ENCODE results near the gene PPM1N.

PPM1N gene

DNA sequence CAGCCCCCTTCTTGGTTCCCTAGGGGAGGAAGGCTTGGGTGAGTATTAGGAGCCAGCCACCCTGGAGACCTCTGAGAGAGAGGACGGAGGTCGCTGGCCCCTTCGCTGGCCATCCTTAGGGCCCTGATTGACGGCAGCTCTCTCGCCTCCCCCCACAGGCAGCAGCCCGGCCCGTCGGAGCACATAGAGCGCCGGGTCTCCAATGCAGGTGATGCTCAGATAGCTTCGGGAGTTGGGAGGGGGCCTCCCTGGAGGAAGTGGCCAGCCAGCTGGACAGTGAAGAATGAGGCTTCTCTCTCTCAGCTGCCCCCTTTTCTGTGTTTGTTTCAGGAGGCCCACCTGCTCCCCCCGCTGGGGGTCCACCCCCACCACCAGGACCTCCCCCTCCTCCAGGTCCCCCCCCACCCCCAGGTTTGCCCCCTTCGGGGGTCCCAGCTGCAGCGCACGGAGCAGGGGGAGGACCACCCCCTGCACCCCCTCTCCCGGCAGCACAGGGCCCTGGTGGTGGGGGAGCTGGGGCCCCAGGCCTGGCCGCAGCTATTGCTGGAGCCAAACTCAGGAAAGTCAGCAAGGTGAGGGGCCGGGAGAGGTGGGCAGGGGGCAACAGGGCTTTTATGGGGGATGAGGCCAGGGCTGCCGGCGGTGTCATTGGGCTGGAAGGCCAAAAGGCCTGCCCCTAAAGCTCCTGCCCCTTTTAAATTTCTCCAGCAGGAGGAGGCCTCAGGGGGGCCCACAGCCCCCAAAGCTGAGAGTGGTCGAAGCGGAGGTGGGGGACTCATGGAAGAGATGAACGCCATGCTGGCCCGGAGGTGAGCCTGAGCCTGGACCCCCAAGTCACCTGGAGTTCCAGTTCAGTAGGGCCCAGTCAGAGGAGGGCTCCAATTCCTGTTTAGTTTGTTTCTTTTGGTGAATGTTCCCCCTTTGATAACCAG, 24.0 kb downstream of the PPM1N start:
- Histone ChIP-seq H3K4me3 (no peak overlapping the region), H3K27ac (no peak overlapping the region)

DNA sequence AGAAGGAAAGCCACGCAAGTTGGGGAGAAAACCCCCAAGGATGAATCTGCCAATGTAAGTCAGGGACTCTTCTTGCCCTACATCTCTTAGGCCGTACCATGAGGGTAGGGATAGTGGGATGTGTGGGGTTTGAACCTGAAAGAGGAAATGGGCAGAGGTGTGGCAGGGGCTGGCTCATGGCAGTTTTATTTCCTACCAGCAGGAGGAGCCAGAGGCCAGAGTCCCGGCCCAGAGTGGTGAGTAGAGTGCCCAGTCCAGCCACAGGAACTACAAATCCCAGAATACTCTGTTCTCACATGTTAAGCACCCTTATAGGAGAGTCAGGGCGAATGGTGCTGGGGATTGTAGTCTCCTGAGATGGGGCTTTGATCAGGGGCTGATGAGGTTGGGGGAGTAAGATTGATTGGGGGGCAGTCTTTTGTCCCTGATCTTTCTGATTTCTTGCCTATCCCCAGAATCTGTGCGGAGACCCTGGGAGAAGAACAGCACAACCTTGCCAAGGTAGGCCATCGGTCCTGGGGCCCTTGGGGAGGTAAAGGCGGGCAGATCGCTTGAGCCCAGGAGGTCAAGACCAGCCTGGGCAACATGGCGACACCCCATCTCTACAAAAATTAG, 25.5 kb downstream of the PPM1N start:
- peak overlapping the region in 1 of 21 experiments; percentile 17 for H3K27ac ChIP-seq
- no peak overlapping the region for H3K4me3 ChIP-seq

DNA sequence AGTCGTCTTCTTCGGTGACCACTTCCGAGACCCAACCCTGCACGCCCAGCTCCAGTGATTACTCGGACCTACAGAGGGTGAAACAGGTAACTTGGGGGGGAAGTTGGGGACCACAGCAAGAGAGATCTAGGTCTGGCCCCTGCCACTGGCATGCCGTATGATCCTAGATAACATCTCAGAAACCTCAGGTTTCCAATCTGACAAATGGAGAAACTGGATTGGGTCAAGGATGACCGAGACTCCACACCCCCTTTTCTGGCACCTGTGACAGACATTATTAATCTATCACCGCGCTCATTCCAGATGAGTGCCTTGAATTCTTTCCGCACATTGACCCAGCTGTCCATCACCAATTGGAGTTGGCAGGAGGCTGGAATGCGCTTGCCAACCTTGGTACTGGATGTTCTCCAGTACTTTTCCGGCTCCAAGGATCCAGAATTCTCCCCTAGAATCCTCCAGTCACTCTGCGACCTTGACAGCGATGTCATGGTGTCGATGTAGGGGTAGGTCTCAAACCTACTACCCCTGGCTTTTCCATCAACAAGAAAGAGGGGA, 26.4 kb downstream of the PPM1N start:
- no peak overlapping the region for H3K4me3 ChIP-seq
- H3K27ac ChIP-seq, result no peak overlapping the region

DNA sequence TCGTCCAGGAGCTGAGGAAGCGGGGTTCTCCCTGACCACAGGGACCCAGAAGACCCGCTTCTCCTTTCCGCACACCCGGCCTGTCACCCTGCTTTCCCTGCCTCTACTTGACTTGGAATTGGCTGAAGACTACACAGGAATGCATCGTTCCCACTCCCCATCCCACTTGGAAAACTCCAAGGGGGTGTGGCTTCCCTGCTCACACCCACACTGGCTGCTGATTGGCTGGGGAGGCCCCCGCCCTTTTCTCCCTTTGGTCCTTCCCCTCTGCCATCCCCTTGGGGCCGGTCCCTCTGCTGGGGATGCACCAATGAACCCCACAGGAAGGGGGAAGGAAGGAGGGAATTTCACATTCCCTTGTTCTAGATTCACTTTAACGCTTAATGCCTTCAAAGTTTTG, 27.9 kb downstream of the PPM1N start:
- Histone ChIP-seq H3K4me3 (no peak overlapping the region), H3K27ac (no peak overlapping the region)

DNA sequence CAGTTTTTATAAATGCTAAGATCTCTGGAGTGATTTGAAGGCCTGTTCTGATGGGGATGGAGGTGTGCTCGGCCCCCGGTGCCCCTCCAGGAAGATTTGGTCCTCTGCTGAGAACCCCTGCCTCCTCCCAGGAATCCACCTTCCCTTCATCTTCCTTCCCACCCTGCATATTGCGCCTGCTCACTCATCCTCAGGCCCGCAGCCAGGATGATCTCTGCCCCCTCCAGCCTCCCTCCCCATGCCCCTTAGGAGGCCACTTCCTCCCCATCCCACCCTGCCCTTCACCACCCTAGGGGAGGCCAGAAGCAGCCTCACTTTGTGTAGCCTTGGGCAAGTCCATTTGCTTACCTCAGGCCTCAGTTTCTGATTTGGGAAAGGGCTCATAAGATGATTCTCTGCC, 28.7 kb downstream of the PPM1N start:
- no peak overlapping the region for H3K4me3 ChIP-seq
- H3K27ac ChIP-seq, result peak overlapping the region in 2 of 21 experiments; percentile 2 to 9

DNA sequence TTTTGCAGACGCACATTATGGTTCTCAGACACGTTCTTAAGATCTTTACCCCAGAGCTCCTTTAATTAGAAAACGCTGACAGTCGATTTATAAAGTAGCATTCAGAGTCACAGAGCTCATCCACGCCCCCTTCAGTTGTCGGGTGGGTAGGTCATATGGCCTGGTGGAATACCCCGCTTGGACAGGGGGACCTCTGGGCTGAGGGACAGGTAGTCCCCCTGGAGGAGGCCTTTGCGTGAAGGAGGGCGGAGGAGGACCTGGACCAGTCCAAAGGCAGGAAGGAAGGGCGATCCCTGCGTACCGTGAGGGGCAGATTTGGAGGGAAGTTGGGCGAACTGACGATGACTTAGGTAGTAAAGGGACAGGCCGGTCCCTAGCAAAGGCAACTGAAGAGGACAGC, 29.5 kb downstream of the PPM1N start:
- peak overlapping the region in 2 of 21 experiments; percentile 21 to 38 for H3K27ac ChIP-seq

DNA sequence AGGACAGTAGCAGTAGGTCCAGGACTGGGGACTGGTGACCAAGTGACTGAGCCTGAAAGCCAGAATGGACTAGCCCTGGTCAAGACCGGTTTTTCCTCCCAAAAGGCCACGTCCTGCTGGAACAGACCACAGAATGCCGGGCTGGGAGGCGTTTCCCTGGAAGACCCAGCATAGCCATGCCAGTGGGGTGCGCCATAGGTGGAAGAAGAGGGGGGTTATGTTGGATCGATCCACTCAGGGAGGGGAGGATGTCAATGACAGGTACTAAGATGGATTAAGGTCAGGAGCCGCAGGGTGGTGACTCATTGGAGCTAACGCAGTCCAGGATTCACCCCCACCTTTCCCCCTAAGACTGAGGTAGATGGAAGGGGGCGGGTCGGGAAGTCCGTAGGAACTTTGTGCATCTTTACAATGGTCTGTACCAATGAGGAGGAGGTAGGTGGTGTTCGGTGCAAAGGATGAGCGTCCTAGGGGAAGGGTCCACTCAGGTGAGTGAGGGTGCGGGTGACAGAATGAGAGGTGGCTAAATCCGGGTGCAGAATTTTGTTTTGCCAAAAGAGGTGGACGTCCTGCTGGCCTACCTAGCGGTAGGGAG, 30.0 kb downstream of the PPM1N start:
- Histone ChIP-seq H3K4me3 (peak overlapping the region in 4 of 7 experiments; percentile 18 to 40 (median 31)), H3K27ac (peak overlapping the region in 4 of 21 experiments; percentile 21 to 73 (median 54))

More for the DNA sequence above, 29.5 kb downstream of the PPM1N start:
- H3K4me3 ChIP-seq, result no peak overlapping the region

DNA sequence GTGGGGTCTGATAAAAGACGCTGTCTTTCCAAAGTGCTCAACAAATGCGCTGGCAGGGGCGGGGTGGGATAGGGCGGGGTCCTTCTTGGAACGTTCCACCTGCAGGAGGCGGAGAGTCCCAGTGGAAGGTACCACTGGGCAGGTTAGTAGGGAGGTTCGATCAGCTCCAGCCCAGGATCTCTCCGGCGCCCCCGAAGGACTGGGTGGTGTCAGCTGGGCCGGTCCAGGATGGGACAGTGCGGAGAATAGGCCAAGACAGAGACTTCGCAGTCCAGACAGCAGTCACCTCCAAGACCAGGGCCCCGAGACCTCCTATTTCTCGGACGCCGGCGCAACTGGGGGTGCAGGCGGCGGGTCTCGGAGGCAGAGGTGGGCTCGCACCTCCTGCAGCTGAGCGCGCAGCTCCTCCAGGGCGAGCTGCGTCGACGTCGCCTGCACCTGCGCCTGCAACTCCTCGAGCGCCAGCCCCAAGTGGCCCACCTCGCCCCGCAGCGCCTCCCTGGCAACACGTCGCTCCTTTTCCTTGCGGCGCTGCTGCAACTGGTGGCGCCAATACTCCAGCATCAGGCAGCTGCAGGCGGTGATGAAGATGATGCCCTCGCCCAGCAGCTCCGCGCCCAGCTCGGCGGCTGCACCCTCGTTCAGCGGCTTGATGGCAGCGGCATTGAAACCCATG, 30.6 kb downstream of the PPM1N start:
- Histone ChIP-seq H3K27ac (peak overlapping the region in 9 of 21 experiments; percentile 20 to 75 (median 65)), H3K4me3 (peak overlapping the region in 5 of 7 experiments; percentile 18 to 40 (median 33))

DNA sequence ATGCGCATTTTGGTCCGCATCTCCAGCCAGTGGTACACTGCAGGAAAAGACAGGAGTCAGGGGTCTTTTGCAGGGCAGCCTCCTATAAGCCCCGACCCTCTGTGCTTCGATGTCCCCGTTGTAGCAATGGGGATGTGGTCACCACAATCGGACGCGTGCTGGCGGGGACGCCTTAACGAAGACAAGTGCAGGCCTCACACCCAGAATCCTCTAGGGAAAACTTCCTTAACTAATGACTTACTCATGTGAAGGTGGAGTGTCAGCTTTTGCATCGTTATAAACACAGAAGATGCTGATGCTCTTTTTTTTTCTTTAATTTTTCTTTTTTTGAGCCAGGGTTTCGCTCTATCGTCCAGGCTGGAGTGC, 31.2 kb downstream of the PPM1N start:
- H3K4me3 ChIP-seq, result peak overlapping the region in 5 of 7 experiments; percentile 18 to 40 (median 33)
- peak overlapping the region in 1 of 21 experiments; percentile 20 for H3K27ac ChIP-seq

DNA sequence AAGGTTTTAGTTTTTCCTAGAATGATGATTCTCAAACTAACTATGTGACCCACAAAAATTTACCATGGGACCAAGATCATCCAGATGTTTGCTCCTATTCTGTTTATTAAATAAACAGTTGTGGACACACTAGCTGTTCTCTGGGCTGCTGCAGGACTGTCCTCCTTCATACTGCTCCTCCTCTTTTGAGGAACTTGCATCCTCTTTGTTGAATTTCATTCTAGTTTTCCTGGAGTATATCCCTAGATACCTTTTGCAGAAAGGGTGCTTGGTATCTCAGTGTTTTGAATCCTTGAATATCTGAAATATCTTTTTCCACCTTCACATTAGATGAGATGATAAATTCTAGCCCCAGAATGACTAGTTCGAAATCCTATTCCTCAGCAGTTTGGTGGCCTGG, 33.1 kb downstream of the PPM1N start:
- no peak overlapping the region for H3K4me3 ChIP-seq
- H3K27ac ChIP-seq, result no peak overlapping the region

DNA sequence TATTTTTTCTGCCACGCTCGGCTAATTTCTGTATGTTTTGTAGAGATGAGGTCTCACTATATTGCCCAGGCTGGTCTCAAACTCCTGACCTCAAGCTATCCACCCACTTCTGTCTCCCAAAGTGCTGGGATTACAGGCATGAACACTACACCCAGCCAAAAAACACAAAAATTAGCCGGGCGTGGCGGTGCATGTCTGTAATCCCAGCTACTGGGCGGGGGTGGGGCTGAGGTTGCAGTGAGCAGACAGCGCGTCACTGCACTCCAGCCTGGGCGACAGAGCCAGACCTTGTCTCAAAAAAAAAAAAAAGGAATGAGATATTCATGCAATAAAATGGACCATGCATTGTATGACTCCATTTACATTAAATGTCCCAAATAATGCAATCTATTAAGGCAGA, 41.2 kb downstream of the PPM1N start:
- Histone ChIP-seq H3K27ac (no peak overlapping the region), H3K4me3 (no peak overlapping the region)

DNA sequence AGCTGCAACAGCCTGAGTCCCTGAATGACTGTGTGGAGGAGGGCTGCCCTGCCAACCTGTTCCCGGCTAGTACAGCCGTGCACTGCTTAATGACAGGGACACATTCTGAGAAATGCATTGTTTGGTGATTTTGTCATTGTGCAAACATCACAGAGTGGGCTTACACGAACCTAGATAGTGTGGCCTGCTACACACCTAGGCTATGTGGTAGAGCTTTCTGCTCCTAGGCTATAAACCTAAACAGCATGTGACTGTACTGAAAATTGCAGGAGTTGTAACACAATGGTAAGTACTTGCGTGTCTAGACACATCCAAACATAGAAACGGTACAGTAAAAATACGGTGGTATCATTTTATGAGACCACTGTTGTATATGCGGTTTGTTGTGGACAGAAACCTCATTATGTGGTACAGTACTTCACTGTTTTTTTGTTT, 44.0 kb downstream of the PPM1N start:
- Histone ChIP-seq H3K4me3 (no peak overlapping the region), H3K27ac (peak overlapping the region in 5 of 21 experiments; percentile 3 to 75 (median 54))

DNA sequence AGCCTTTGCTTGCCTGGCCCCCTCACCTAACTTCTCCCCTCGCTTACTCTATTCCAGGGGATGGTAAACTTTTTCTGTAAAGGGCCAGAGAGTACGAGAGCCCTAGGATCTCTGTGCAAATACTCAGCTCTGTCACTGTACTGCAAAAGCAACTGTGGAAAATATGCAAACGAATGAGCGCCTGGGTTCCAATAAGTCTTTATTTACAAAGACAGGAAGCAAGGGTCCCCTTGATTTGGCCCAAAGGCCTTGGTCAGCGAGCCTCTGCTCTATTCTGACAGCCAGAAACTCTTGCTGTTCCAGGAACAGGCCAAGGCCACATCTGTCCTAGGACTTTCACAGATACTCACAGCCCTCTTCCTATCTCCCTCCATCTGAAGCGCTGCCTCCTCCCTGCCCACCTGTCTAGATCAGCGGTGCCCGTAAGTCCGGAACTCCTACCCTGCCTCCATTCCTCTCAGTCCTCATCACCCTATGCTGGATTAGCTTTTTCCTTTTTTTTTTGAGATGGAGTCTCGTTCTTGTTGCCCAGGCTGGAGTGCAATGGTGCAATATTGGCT, 49.0 kb downstream of the PPM1N start:
- H3K4me3 ChIP-seq, result no peak overlapping the region
- peak overlapping the region in 4 of 21 experiments; percentile 35 to 81 (median 46) for H3K27ac ChIP-seq

DNA sequence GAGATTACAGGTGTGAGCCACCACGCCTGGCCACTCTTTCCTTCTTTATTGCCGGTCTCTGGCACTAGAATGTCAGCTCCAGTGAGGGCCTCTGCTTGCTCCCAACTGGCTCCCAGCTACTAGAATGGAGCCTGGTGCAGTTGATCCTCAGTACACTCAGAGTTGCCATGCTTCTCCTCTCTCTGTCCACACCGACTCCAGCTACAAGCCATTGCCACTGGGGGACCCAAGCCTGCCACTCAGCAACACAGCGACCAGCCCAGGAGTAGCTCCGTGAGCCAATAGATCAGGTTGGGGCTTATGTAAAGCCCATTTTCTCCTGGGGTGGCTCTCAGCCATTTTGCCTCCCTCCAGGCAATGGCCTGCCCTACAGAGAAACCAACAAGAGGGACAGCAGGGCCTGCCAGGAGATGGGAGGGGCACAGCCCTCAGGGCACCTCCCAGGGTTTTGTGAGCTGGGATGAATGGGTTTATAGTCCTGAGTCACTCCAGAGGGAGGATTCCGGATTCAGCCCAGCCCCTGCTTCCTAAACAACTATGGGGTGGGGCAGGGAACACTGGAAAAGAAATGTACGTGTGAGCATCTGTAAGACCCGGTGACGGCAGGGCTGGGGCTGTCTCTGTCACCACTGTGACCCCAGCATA, 49.8 kb downstream of the PPM1N start:
- Histone ChIP-seq H3K27ac (peak overlapping the region in 10 of 21 experiments; percentile 25 to 81 (median 37)), H3K4me3 (no peak overlapping the region)

All from skin epidermis (tissue), 12 donors.